ENCODE results near the gene PHLDB2. TPM values are rescaled to one million over a fixed set of nuclear protein-coding genes. Genes with fewer than 3 reads are reported as not detected.

Gene PHLDB2
- total and polyA plus RNA-seq, 2 of the 8 experiments (the other 6 are each of a cell fraction or from before 2014, with no cell fraction given), result 5.8 to 22.6 TPM

GRCh38 chr3:111919370-111920065 is 60.5 kb downstream of the PHLDB2 start (continued):
- TF ChIP-seq KDM5A (IDR thresholded peaks at IDR 0.05; ENCODE audit: low read length) (no peak), TAF7 (optimal IDR thresholded peaks at IDR 0.05; ENCODE audit: borderline replicate concordance, low read depth, low read length) (no peak), SP2 (IDR thresholded peaks at IDR 0.05; ENCODE audit: low read length) (no peak)

Data from H1 (cell line).